Measurements from ENCODE around the gene VRK2. TPM values are rescaled to one million over a fixed set of nuclear protein-coding genes. Genes with fewer than 3 reads are reported as not detected.

Gene VRK2
- total RNA-seq, 2 donors from 2014 or later, result 18.1 to 19.2 TPM

DNA sequence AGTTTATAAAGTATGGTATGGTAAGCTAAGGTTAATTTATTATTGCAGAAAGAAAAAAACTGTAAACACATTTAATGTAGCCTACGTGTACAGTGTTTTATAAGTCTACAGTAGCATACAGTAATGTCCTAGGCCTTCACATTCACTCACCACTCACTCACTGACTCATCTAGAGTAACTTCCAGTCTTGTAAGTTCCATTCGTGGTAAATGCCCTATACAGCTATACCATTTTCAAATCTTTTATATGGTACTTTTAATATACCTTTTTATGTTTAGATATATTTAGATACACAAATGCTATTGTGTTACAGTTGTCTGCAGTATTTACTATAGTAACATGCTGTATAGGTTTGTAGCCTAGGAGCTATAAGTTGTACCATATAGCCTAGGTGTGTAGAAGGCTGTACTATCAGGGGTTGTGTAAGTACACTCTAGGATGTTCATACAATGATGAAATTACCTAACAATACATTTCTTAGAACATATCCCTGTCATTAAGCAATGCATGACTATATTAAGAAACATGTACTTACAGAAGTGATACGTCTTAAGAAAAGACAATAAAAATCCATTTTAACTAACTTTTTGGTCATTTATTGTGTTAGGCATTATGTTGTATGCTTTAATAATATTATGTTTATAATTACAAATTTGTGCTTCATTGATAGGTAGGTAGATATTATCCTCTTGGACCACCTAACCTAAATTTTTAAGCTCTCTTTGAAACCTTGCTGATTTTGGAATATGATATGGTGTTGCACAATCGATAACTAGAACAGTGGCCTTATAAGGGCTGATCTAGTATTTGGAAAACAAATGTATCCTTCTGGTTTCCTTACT lies 51.9 kb downstream of the VRK2 start:
- no peaks in the 10 kb centered on the region for H3K4me1 ChIP-seq (replicated peaks)
- no peak overlapping the region for H3K27ac ChIP-seq
- H3K27me3 ChIP-seq (replicated peaks; ENCODE audit: insufficient read depth), result no peaks in the 10 kb centered on the region
- no peaks in the 10 kb centered on the region for H3K36me3 ChIP-seq
- TF ChIP-seq POLR2AphosphoS5 (IDR thresholded peaks at IDR 0.05) (no peak), CTCF (IDR thresholded peaks at IDR 0.05) (no peak), POLR2A (IDR thresholded peaks at IDR 0.05) (no peak)
- 86% methylated on average over 4 of the region's 4 CpGs for WGBS
- no peak overlapping the region for H3K4me3 ChIP-seq
- intact Hi-C loops (cut with DNase I), result no loop called here
- H3K9me3 ChIP-seq, result no peaks in the 10 kb centered on the region
- no peak for DNase-seq (ENCODE audit: low spot score)

DNA sequence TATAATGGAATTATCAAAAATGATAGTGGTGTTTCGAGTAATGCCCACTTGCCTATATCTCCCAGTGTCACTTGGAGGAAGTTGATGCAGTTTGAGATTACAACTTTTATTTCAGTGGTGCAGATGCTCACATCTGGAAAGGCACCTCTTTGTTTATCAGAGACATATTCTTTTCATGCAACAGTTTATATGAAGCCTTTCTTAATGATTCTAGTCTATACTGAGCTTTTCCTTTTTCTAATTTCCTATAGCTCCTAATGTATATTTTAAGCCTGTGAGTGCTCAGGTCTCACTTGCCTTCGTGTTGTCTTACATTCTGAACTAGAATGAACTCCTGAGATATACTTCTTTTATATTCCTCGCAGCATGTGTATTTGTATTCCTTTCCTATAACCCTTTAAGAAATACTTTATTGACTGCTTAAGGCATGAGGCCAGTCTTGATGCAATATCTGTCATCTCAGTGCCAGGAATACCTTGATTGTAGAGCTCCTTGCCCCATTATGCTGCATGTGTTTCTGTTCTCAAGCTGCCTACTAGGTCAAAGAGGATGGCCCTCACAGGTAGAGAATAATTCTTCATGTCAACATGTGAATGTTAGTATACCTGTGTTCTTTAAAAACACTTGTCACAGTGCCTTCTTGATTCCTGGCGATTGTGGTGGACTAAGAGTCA lies 52.6 kb downstream of the VRK2 start:
- TF ChIP-seq POLR2AphosphoS5 (IDR thresholded peaks at IDR 0.05) (no peak), POLR2A (IDR thresholded peaks at IDR 0.05) (no peak), CTCF (IDR thresholded peaks at IDR 0.05) (no peak)
- Histone ChIP-seq H3K9me3 (no peaks in the 10 kb centered on the region), H3K27ac (no peak overlapping the region), H3K27me3 (replicated peaks; ENCODE audit: insufficient read depth) (no peaks in the 10 kb centered on the region), H3K4me3 (no peak overlapping the region), H3K4me1 (replicated peaks) (no peaks in the 10 kb centered on the region), H3K36me3 (no peaks in the 10 kb centered on the region)
- intact Hi-C loops (cut with DNase I), result no loop called here
- no peak for DNase-seq (ENCODE audit: low spot score)
- 89% methylated on average over 4 of the region's 4 CpGs for WGBS

DNA sequence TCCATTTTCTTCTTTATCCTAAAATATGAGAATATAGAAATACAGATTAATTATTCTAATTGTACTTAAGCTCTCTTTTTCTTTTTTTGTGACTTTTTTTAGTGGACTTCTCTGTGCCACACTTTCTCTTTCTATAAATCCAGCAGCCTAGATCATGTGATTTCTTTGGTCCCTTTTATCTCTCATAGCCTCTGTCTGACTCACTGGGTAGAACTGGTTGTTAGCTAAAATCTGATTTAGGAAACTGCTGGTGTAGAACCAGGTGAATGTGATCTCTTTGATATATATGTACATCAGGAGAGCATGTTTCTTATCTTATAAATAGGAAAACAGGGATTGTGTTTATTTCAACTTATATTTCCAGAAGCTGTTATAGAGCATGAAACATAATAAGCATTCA lies 54.9 kb downstream of the VRK2 start:
- H3K27ac ChIP-seq, result no peak overlapping the region
- no peaks in the 10 kb centered on the region for H3K27me3 ChIP-seq (replicated peaks; ENCODE audit: insufficient read depth)
- no peak for DNase-seq (ENCODE audit: low spot score)
- no peak for TF ChIP-seq POLR2AphosphoS5 (IDR thresholded peaks at IDR 0.05)
- TF ChIP-seq CTCF (IDR thresholded peaks at IDR 0.05), result no peak
- no peak for TF ChIP-seq POLR2A (IDR thresholded peaks at IDR 0.05)
- H3K4me1 ChIP-seq (replicated peaks), result no peaks in the 10 kb centered on the region
- H3K4me3 ChIP-seq, result no peak overlapping the region
- intact Hi-C loops (cut with DNase I), result no loop called here
- H3K36me3 ChIP-seq, result no peaks in the 10 kb centered on the region
- H3K9me3 ChIP-seq, result no peaks in the 10 kb centered on the region

- no peaks in the 10 kb centered on the region for H3K36me3 ChIP-seq
- H3K27me3 ChIP-seq (replicated peaks; ENCODE audit: insufficient read depth), result no peaks in the 10 kb centered on the region
- no peak overlapping the region for H3K27ac ChIP-seq
- no peak for DNase-seq (ENCODE audit: low spot score)
- H3K4me1 ChIP-seq (replicated peaks), result no peaks in the 10 kb centered on the region
- H3K9me3 ChIP-seq, result no peaks in the 10 kb centered on the region
- no peak for TF ChIP-seq CTCF (IDR thresholded peaks at IDR 0.05)
- TF ChIP-seq POLR2A (IDR thresholded peaks at IDR 0.05), result no peak
- no peak for TF ChIP-seq POLR2AphosphoS5 (IDR thresholded peaks at IDR 0.05)
- intact Hi-C loops (cut with DNase I), result no loop called here
- no peak overlapping the region for H3K4me3 ChIP-seq
Measured at GRCh38 chr2:58106896-58107295, 60.3 kb downstream of the VRK2 start.
